Duodenal mucosa (tissue), 2 donors: Measurements from ENCODE around the gene CKS2.

ENCODE experiments used
- H3K27ac ChIP-seq: one replicate; pipeline ENCODE4 v1.7.0; 2013; ENCODE audit warnings: low read depth, low read length
- H3K27me3 ChIP-seq, 2 donors: one replicate each; pipeline ENCODE4 v1.7.0; 2013; ENCODE audit warnings: low read length in 2 of 2, control low read depth in 1 of 2; ENCODE audit not compliant: insufficient read depth in 2 of 2, control insufficient read depth in 1 of 2
- H3K36me3 ChIP-seq, 2 donors: one replicate each; pipeline ENCODE4 v1.7.0; 2013; ENCODE audit warnings: low read length in 2 of 2, control low read depth in 1 of 2; ENCODE audit not compliant: insufficient read depth in 2 of 2, control insufficient read depth in 1 of 2
- H3K4me1 ChIP-seq, 2 donors: one replicate each; pipeline ENCODE4 v1.7.0; 2013; ENCODE audit warnings: low read length in 2 of 2, control low read depth in 1 of 2; ENCODE audit not compliant: insufficient read depth in 2 of 2, control insufficient read depth in 1 of 2
- H3K4me3 ChIP-seq, 2 donors: one replicate each; pipeline ENCODE4 v1.7.0; 2013; ENCODE audit warnings: low read length in 2 of 2, low read depth in 1 of 2
- H3K9ac ChIP-seq, 2 donors: one replicate each; pipeline ENCODE4 v1.7.0; 2013; ENCODE audit warnings: low read length in 2 of 2, low read depth in 1 of 2
- H3K9me3 ChIP-seq, 2 donors: one replicate each; pipeline ENCODE4 v1.7.0; 2013; ENCODE audit warnings: low read length in 2 of 2, control low read depth in 1 of 2; ENCODE audit not compliant: control insufficient read depth in 1 of 2

CKS2 gene

DNA sequence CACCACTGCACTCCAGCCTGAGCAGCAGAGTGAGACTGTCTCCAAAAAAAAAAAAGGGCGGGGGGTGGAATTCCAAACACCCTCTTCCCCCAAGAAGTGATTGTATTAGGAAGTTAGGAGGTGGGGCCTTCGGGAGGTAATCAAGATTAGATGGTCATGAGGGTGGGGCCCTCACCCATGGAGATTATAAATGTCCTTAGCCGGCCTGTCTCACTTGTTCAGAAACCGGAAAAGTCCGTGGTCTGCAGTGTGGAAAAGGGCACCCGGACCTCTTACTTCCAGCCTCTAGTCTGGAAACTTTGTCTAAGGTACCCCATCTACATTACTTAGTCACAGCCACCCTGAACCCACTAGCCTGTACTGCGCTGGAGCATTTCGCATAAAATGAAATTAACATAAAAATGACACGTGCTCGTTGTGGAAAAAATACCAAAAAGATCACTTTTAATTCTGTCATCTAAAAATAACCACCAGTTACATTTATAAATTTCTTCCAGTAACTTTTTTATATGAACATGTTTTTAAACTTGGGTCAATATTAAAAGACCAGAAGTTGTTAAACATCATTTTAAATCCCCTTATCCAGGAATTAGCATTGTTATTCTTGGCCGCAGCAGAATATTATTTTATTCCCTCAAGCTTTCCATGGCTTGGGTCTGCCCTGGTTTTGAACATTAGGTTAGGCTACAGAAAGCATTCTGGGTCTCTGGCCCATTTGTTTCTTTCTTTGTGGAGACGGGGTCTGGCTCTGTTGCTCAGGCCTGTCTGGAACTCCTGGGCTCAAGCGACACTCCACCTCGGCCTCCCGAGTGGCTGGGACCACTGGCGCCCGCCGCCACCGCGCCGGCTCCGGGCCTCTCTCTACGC is 1.2 kb upstream of the CKS2 start:
- Histone ChIP-seq H3K27me3 (no peaks in the 10 kb centered on the region), H3K36me3 (no peaks in the 10 kb centered on the region), H3K9me3 (no peaks in the 10 kb centered on the region), H3K4me3 (peak overlapping the region; percentile 74 to 85), H3K27ac (peak overlapping the region; percentile 99), H3K4me1 (peaks cover 8 to 33% of the 10 kb centered on the region in 2 donors), H3K9ac (peak overlapping the region; percentile 96 to 98)

DNA sequence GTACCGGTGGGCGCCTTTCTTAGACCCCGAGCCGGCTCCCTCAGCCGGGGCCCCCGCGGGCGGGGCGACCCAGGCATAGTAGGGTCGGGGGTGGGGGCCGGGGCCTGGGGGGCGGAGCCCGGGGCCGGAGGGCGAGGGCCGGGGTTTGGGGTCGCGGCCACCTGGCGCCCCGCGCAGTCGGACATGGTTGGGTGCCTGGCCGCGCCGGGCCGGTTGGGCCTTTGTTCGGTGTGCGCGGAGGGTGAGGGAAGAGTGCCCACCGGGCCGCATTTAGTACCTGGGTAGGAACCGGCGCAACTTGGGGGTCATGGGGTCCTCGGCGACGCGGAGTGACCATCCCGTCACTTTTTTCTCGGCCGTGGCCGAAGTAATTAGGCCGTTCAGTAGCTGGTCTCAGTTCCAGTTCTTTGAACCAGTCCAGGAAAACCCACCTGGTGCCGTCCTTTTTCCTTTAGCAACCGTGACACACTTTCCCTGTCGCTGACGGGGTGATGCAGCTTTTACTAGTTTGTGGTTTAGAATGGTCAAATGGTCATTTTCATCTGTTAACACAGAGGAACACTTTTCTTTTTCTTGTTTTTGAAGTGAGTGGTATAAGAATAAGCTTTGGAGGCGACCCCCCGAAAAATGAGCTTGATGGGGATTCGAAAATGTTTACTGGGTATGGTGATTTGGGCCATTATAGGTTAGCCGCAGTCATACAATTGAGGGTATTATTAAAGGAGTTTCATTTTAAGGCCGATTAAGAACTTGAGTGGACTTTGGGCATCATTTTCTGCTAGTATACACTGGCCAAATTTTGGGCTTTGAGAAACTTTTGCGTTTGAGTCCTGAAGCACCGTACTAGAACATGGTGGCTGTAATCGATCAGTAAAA is 589 bp downstream of the CKS2 start:
- no peaks in the 10 kb centered on the region for H3K9me3 ChIP-seq
- H3K27me3 ChIP-seq: no peaks in the 10 kb centered on the region
- H3K4me3 ChIP-seq: peak overlapping the region; percentile 78 to 82
- peaks cover 0 to 1% of the 10 kb centered on the region in 2 donors for H3K36me3 ChIP-seq
- H3K27ac ChIP-seq: peak overlapping the region; percentile 27
- peak overlapping the region; percentile 84 to 90 for H3K9ac ChIP-seq
- peaks cover 8 to 34% of the 10 kb centered on the region in 2 donors for H3K4me1 ChIP-seq

DNA sequence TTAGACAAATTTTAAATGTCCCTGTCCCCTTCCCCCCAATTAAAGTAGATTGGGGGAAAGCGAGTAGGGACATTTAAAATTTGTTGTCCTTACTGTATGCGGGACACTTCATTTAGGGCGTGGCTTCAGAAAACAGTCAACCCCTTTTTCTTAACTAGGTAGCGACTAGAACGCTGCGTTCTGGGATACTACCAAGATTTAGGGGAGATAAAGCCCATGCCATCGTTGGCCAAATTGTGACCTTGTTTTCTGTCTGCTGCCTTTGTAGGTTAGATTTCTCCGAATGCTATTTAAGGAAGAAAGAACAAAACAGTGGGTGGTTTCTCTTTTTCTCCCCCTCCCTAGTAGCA is 1.2 kb downstream of the CKS2 start:
- peak overlapping the region; percentile 84 to 90 for H3K9ac ChIP-seq
- no peaks in the 10 kb centered on the region for H3K27me3 ChIP-seq
- peaks cover 0 to 3% of the 10 kb centered on the region in 2 donors for H3K36me3 ChIP-seq
- H3K4me3 ChIP-seq: peak overlapping the region; percentile 78 to 82
- no peaks in the 10 kb centered on the region for H3K9me3 ChIP-seq
- no peak overlapping the region for H3K27ac ChIP-seq
- H3K4me1 ChIP-seq: peaks cover 8 to 36% of the 10 kb centered on the region in 2 donors

- Histone ChIP-seq H3K4me3 (peak overlapping the region; percentile 78 to 82), H3K4me1 (peaks cover 16 to 45% of the 10 kb centered on the region in 2 donors)
Observed at GRCh38 chr9:89313842-89314241, 2.8 kb downstream of the CKS2 start.

DNA sequence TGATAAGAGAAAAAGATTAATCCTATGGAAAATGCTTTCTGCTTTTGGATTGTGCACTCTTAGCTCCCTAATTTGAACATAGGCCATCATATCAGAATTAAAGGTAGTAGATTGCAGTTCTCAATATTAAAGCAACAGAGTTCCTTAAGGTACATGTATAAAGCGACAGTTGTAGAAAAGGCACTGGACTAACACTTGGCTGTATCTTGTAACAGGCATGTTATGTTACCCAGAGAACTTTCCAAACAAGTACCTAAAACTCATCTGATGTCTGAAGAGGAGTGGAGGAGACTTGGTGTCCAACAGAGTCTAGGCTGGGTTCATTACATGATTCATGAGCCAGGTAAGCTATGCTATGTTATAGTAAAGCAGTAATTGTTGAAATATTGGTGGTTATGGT is 4.0 kb downstream of the CKS2 start:
- Histone ChIP-seq H3K27ac (no peak overlapping the region), H3K27me3 (no peaks in the 10 kb centered on the region), H3K36me3 (peaks cover 0 to 7% of the 10 kb centered on the region in 2 donors), H3K4me1 (peaks cover 22 to 49% of the 10 kb centered on the region in 2 donors), H3K9ac (peak overlapping the region in 1 of 2 donors; percentile 13), H3K4me3 (no peak overlapping the region), H3K9me3 (no peaks in the 10 kb centered on the region)

More at GRCh38 chr9:89313842-89314241, 2.8 kb downstream of the CKS2 start:
- H3K9me3 ChIP-seq: no peaks in the 10 kb centered on the region
- H3K9ac ChIP-seq: peak overlapping the region in 1 of 2 donors; percentile 84
- H3K36me3 ChIP-seq: peaks cover 0 to 7% of the 10 kb centered on the region in 2 donors
- no peak overlapping the region for H3K27ac ChIP-seq
- H3K27me3 ChIP-seq: no peaks in the 10 kb centered on the region

DNA sequence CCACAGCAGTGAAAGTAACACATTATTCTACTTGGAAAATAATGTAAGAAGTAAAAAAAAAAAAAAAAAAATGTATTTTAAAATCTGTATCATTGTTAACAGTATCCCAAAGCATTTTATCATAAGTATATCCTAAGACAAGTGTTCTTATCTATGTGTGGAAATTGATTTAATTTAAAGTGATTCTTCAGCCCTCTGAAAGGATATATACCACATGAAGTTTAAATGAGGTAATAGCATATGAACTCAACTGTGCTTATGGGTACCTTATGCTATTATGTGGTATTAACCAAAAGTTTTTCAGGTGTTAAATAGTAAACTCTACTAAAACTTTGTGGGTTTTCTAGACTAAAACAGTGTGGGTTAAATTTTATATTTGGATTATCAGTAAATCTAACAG is 4.5 kb downstream of the CKS2 start:
- Histone ChIP-seq H3K4me3 (no peak overlapping the region), H3K9me3 (no peaks in the 10 kb centered on the region), H3K27me3 (no peaks in the 10 kb centered on the region), H3K4me1 (peaks cover 27 to 49% of the 10 kb centered on the region in 2 donors), H3K27ac (no peak overlapping the region), H3K9ac (no peak overlapping the region), H3K36me3 (peaks cover 0 to 7% of the 10 kb centered on the region in 2 donors)

DNA sequence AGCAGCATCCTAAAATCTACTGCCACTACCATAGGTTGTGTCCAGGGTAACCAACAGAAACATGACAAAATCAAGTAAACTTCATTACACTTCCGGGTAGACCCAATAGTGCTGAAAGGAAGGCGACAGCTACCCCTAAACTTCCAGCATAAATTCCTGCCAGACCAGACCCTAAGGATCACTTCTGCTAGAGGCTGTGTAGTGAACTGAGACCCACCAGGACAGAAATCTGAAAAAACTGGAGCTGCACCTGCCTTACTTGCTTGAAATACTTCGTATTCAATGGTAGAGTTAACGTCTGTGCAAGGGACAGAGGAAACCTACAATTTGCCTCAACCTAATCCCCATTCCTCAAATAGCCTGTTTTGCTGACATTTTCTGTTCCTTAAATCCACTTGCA is 6.3 kb downstream of the CKS2 start:
- peaks cover 0 to 9% of the 10 kb centered on the region in 2 donors for H3K36me3 ChIP-seq
- peak overlapping the region; percentile 83 to 87 for H3K9ac ChIP-seq
- H3K4me3 ChIP-seq: peak overlapping the region; percentile 84 to 90
- no peak overlapping the region for H3K27ac ChIP-seq
- no peaks in the 10 kb centered on the region for H3K9me3 ChIP-seq
- H3K4me1 ChIP-seq: peaks cover 24 to 47% of the 10 kb centered on the region in 2 donors
- no peaks in the 10 kb centered on the region for H3K27me3 ChIP-seq

GRCh38 chr9:89318123-89319014 is 7.4 kb downstream of the CKS2 start, which contains the start of gene SECISBP2:
Gene SECISBP2 (plus strand): TSS chr9:89318500. CDS start chr9:89318577, 77 bp downstream.
- H3K36me3 ChIP-seq: peaks cover 0 to 12% of the 10 kb centered on the region in 2 donors
- H3K4me3 ChIP-seq: peak within 1 kb of the TSS; percentile 84 to 90
- H3K9me3 ChIP-seq: no peaks in the 10 kb centered on the region
- H3K9ac ChIP-seq: peak within 1 kb of the TSS; percentile 83 to 87
- peaks cover 32 to 42% of the 10 kb centered on the region in 2 donors for H3K4me1 ChIP-seq
- peak within 1 kb of the TSS; percentile 100 for H3K27ac ChIP-seq
- no peaks in the 10 kb centered on the region for H3K27me3 ChIP-seq
